Measurements from ENCODE around the gene ZNF195.
"Not testable (repeated sequence)": the region's sequence is repeated elsewhere in the genome, so short reads cannot be mapped to it uniquely, and the experiment has no call there.

Gene ZNF195

GRCh38 chr11:3402181-3402860 lies 23.4 kb upstream of the ZNF195 start:
- DNase-seq (ENCODE audit: low read depth): peak; percentile 37

GRCh38 chr11:3401052-3401451 lies 22.1 kb upstream of the ZNF195 start:
- peak; percentile 20 for DNase-seq (ENCODE audit: low read depth)

GRCh38 chr11:3398509-3398908 lies 19.6 kb upstream of the ZNF195 start:
- peak; percentile 13 for DNase-seq (ENCODE audit: low read depth)

GRCh38 chr11:3398106-3398505 lies 19.2 kb upstream of the ZNF195 start:
- DNase-seq (ENCODE audit: low read depth): peak; percentile 46

- not testable (repeated sequence) for DNase-seq (ENCODE audit: low read depth)
These were observed 18.3 kb upstream of the ZNF195 start for GRCh38 chr11:3397210-3397609.

- not testable (repeated sequence) for DNase-seq (ENCODE audit: low read depth)
These were observed 16.5 kb upstream of the ZNF195 start for GRCh38 chr11:3395468-3395867.

- DNase-seq (ENCODE audit: low read depth): not testable (repeated sequence)
These were observed 16.0 kb upstream of the ZNF195 start for GRCh38 chr11:3394956-3395355.

GRCh38 chr11:3393450-3393849 lies 14.5 kb upstream of the ZNF195 start:
- DNase-seq (ENCODE audit: low read depth): not testable (repeated sequence)

GRCh38 chr11:3382613-3383285 lies 3.8 kb upstream of the ZNF195 start:
- DNase-seq (ENCODE audit: low read depth): no peak

GRCh38 chr11:3381794-3382193 lies 2.8 kb upstream of the ZNF195 start:
- DNase-seq (ENCODE audit: low read depth): no peak

- no peak for DNase-seq (ENCODE audit: low read depth)
These were observed 2.0 kb upstream of the ZNF195 start for GRCh38 chr11:3380706-3381545.

GRCh38 chr11:3375552-3375951 lies 3.4 kb downstream of the ZNF195 start:
- DNase-seq (ENCODE audit: low read depth): peak; percentile 11

GRCh38 chr11:3370311-3370870 lies 8.6 kb downstream of the ZNF195 start:
- DNase-seq (ENCODE audit: low read depth): no peak

GRCh38 chr11:3369366-3369765 lies 9.6 kb downstream of the ZNF195 start:
- no peak for DNase-seq (ENCODE audit: low read depth)

- DNase-seq (ENCODE audit: low read depth): no peak
These were observed 10.7 kb downstream of the ZNF195 start for GRCh38 chr11:3368199-3368598.

- DNase-seq (ENCODE audit: low read depth): peak; percentile 18
These were observed 11.7 kb downstream of the ZNF195 start for GRCh38 chr11:3367221-3367620.

- peak; percentile 13 for DNase-seq (ENCODE audit: low read depth)
These were observed 19.7 kb downstream of the ZNF195 start for GRCh38 chr11:3359092-3359824.

- no peak for DNase-seq (ENCODE audit: low read depth)
These were observed 20.8 kb downstream of the ZNF195 start for GRCh38 chr11:3357994-3358676.

- no peak for DNase-seq (ENCODE audit: low read depth)
These were observed 21.6 kb downstream of the ZNF195 start for GRCh38 chr11:3357302-3357701.

GRCh38 chr11:3356858-3357257 lies 22.1 kb downstream of the ZNF195 start:
- DNase-seq (ENCODE audit: low read depth): no peak

- no peak for DNase-seq (ENCODE audit: low read depth)
These were observed 25.9 kb downstream of the ZNF195 start for GRCh38 chr11:3353066-3353465.
